Prostate gland (tissue), 2 donors: ENCODE results near the gene OSR1. TPM values are rescaled to one million over a fixed set of nuclear protein-coding genes. Genes with fewer than 3 reads are reported as not detected.
"Not testable (repeated sequence)": the region's sequence is repeated elsewhere in the genome, so short reads cannot be mapped to it uniquely, and the experiment has no call there.

Source experiments
- DNase-seq: peaks from one replicate; pipeline ENCODE4 v3.0.0-alpha.2; 2019; ENCODE audit warnings: low spot score
- H3K27ac ChIP-seq, 2 donors: fragments of 200-600 bp; sonication (generic); 2 replicates each; pipeline ENCODE4 v1.5.1; 2017 to 2019
- H3K27me3 ChIP-seq: fragments of 200-600 bp; sonication (generic); replicated peaks from 2 replicates; pipeline ENCODE4 v1.5.1; 2019; ENCODE audit not compliant: insufficient read depth
- H3K36me3 ChIP-seq, 2 donors: fragments of 200-600 bp; sonication (generic); 1 replicate in 1 of 2; 2 replicates in 1 of 2; pipeline versions ENCODE4 v1.5.1 to v1.8.1; 2017 to 2019
- H3K4me1 ChIP-seq: fragments of 200-600 bp; sonication (generic); replicated peaks from 2 replicates; pipeline ENCODE4 v1.5.1; 2019
- H3K4me3 ChIP-seq, 2 donors: fragments of 200-600 bp; sonication (generic); 2 replicates each; pipeline ENCODE4 v1.5.1; 2017 to 2019
- H3K9me3 ChIP-seq: fragments of 200-600 bp; sonication (generic); 2 replicates; pipeline ENCODE4 v1.5.1; 2017
- CTCF ChIP-seq, 4 experiments: fragments of 200-600 bp in 2 of 4; fragments of 450-650 bp in 2 of 4; sonication (generic) in 2 of 4; IDR thresholded peaks; 1 replicate in 3 of 4; 2 replicates in 1 of 4; pipeline ENCODE4 v1.5.1; 2016 to 2019; ENCODE audit warnings: antibody characterized with exemption in 4 of 4, mild to moderate bottlenecking in 2 of 4, moderate library complexity in 2 of 4
- POLR2A ChIP-seq: fragments of 450-650 bp; IDR thresholded peaks from one replicate; pipeline ENCODE4 v1.6.1; 2016; ENCODE audit warnings: antibody characterized with exemption, mild to moderate bottlenecking
- POLR2AphosphoS5 ChIP-seq: sonication (generic); formaldehyde crosslinking; IDR thresholded peaks from one replicate; pipeline ENCODE4 v1.6.1; 2017; ENCODE audit warnings: antibody characterized with exemption
- WGBS: methylation state at CpG from one replicate; pipeline ENCODE4 v1.1.5; 2018; 5-methylcytosine and 5-hydroxymethylcytosine counted together
- intact Hi-C: fragments of 100-400 bp; cut with DNase I; formaldehyde crosslinking; loops from one replicate; pipeline ENCODE4 v1.14.2; 2022
- total RNA-seq, 2 donors: library from RNA; depleted of rRNA; stranded (reverse); fragments of >200 nt; gene quantifications; one replicate each; pipeline ENCODE4 v1.1.0, GENCODE V29; 2016

The OSR1 gene
- total RNA-seq, result 10 to 100 TPM in 1 of 2 donors, 1 to 10 TPM in 1; 9.3 to 47.9 TPM

DNA sequence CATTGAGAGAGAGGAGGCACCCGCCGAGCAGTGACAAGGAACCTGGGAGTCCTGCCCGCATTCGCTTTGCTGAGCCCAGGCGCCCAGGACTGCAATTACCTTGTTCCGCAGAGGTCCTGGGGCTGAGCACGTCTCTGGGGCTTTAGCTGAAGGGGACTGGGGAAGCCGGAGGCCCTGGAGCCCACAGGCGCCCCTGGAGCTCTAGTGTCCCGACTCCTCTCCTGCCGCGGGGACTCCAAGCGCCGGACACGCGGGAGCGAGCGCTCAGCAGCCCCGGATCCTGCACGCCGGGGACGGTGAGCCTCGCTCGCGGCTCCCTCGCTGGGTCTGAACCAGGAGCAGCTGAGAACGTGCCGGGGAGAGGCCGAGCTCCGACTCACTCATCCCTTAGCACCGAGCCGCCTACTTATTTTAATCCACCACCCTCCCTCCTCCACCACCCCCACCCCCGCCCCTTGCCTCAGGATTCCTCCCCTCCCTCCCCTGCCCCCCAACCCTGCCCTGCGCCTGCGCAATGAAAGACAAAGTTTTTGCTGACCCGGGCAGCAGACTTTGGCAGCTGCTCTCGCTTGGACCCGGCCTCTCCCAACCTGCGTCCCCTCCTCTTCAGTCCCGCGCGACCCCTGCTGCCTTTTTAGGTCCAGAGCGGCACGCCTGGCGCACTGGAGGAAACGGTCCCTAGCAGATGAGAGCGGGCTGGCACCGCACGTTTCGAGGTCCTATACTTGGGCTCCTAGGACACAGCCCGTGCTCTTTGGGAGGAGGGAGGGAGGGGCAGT is at the start of gene OSR1:
Gene OSR1 (minus strand): TSS at position 382 of the 779 bp plus-strand sequence. CDS start 4,818 bp downstream, outside the sequence.
- WGBS, result 2% methylated on average over 51 of the region's 51 CpGs
- TF ChIP-seq POLR2A, result peak; percentile 46
- TF ChIP-seq CTCF (IDR thresholded peaks at IDR 0.05), result no peak
- Histone ChIP-seq H3K4me3 (peak within 1 kb of the TSS; percentile 47 to 61), H3K27me3 (peaks cover 5% of the 10 kb centered on the region), H3K36me3 (no peaks in the 10 kb centered on the region), H3K9me3 (no peaks in the 10 kb centered on the region), H3K4me1 (no peaks in the 10 kb centered on the region), H3K27ac (peak within 1 kb of the TSS; percentile 73 to 77)
- intact Hi-C loops, result loop anchor here (5.0 kb wide), 1 partner anchor 504 kb away; no protein-coding TSS in a partner anchor
- DNase-seq, result peak; percentile 49

GRCh38 chr2:19403785-19404184 is 45.4 kb upstream of the OSR1 start:
- Histone ChIP-seq H3K9me3 (no peaks in the 10 kb centered on the region), H3K36me3 (no peaks in the 10 kb centered on the region), H3K27me3 (no peaks in the 10 kb centered on the region), H3K4me3 (no peak overlapping the region), H3K4me1 (no peaks in the 10 kb centered on the region), H3K27ac (no peak overlapping the region)
- 70% methylated on average over 4 of the region's 4 CpGs for WGBS
- intact Hi-C loops, result no loop called here
- TF ChIP-seq CTCF (IDR thresholded peaks at IDR 0.05) (no peak), POLR2A (no peak), POLR2AphosphoS5 (no peak)
- DNase-seq, result no peak

GRCh38 chr2:19392191-19392590 is 33.8 kb upstream of the OSR1 start:
- intact Hi-C loops, result no loop called here
- H3K36me3 ChIP-seq, result no peaks in the 10 kb centered on the region
- no peaks in the 10 kb centered on the region for H3K4me1 ChIP-seq
- H3K27ac ChIP-seq, result no peak overlapping the region
- no peak for DNase-seq
- WGBS, result 91% methylated on average over 4 of the region's 4 CpGs
- H3K4me3 ChIP-seq, result no peak overlapping the region
- no peak for TF ChIP-seq CTCF (IDR thresholded peaks at IDR 0.05)
- TF ChIP-seq POLR2AphosphoS5, result no peak
- TF ChIP-seq POLR2A, result no peak
- no peaks in the 10 kb centered on the region for H3K27me3 ChIP-seq
- H3K9me3 ChIP-seq, result no peaks in the 10 kb centered on the region

DNA sequence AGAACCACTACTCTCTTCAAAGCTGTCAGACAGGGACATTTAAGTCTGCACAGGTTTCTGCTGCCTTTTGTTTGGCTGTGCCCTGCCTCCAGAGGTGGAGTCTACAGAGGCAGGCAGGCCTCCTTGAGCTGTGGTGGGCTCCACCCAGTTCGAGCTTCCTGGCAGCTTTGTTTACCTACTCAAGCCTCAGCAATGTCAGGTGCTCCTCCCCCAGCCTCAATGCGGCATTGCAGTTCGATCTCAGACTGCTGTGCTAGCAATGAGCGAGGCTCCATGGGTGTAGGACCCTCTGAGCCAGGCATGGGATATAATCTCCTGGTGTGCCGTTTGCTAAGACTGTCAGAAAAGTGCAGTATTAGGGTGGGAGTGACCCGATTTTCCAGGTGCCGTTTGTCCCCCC is 31.0 kb upstream of the OSR1 start:
- H3K4me3 ChIP-seq, H3K36me3 ChIP-seq, H3K4me1 ChIP-seq, intact Hi-C loops, H3K27ac ChIP-seq, DNase-seq, H3K27me3 ChIP-seq, H3K9me3 ChIP-seq: not testable (repeated sequence)
- WGBS, result 86% methylated on average over 7 of the region's 7 CpGs

DNA sequence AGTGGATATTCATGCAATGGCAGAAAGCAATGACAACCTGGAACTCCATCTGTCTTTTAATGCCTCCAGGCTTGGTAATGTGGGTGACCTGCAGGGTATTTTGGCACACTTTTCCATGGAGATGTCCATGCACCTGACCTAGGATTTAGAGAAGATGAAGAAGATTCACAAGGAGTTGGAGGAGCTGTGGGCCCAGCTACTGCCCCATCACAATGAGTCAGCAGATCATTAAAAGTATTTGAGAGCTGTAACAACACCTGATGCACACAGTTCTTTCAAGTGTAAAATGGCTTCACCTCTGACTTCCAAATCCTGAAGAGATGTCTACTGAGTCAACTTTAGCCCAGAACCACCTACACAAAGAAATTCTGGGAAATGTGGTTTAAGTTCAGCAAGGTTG is 22.1 kb upstream of the OSR1 start:
- DNase-seq, result no peak
- no peak overlapping the region for H3K27ac ChIP-seq
- no peaks in the 10 kb centered on the region for H3K4me1 ChIP-seq
- no peak overlapping the region for H3K4me3 ChIP-seq
- TF ChIP-seq CTCF (IDR thresholded peaks at IDR 0.05) (no peak), POLR2A (no peak), POLR2AphosphoS5 (no peak)
- no peaks in the 10 kb centered on the region for H3K9me3 ChIP-seq
- no peaks in the 10 kb centered on the region for H3K27me3 ChIP-seq
- no peaks in the 10 kb centered on the region for H3K36me3 ChIP-seq
- intact Hi-C loops, result no loop called here
